ENCODE results near the gene TRIM2.

GRCh38 chr4:153176938-153177337, 27.3 kb upstream of the TRIM2 start:
- TF ChIP-seq POLR2A (IDR thresholded peaks at IDR 0.05; ENCODE audit: low read depth, low read length) (no peak), POLR2AphosphoS5 (IDR thresholded peaks at IDR 0.05; ENCODE audit: low read depth, low read length) (no peak), TAF1 (IDR thresholded peaks at IDR 0.05; ENCODE audit: low read depth, low read length) (no peak), SPI1 (IDR thresholded peaks at IDR 0.05; ENCODE audit: low read depth, low read length) (no peak)

All from GM12891 (cell line).